HFFc6 (cell line): Measurements from ENCODE around the gene CCDC172. TPM values are rescaled to one million over a fixed set of nuclear protein-coding genes. Genes with fewer than 3 reads are reported as not detected.

ENCODE experiments used
- DNase-seq: peaks from one replicate; pipeline ENCODE4 v3.0.0-alpha.2; 2018
- H3K27ac Mint-ChIP-seq: 2 replicates; pipeline ENCODE4 v1.8.0; 2020; ENCODE audit warnings: mild to moderate bottlenecking, mixed read lengths
- H3K27me3 Mint-ChIP-seq: 2 replicates; pipeline ENCODE4 v1.8.0; 2021; ENCODE audit warnings: mild to moderate bottlenecking, moderate library complexity, mixed read lengths; ENCODE audit not compliant: insufficient read depth
- H3K36me3 Mint-ChIP-seq: 2 replicates; pipeline ENCODE4 v1.8.0; 2021; ENCODE audit warnings: low read depth, mixed read lengths
- H3K4me1 Mint-ChIP-seq: 2 replicates; pipeline ENCODE4 v1.8.0; 2020; ENCODE audit warnings: low read depth, mixed read lengths
- H3K4me3 Mint-ChIP-seq: 2 replicates; pipeline ENCODE4 v1.8.0; 2020; ENCODE audit warnings: mild to moderate bottlenecking, moderate library complexity, mixed read lengths
- H3K9me3 Mint-ChIP-seq: 2 replicates; pipeline ENCODE4 v1.8.0; 2020; ENCODE audit warnings: mild to moderate bottlenecking, mixed read lengths
- CTCF ChIP-seq: fragments of 200-600 bp; sonication (generic); IDR thresholded peaks from 2 replicates; pipeline ENCODE4 v1.5.0; 2021; ENCODE audit warnings: antibody characterized with exemption, mild to moderate bottlenecking
- total RNA-seq, 6 experiments: library from RNA; stranded (reverse); fragmentation: NEBNext Ultra II Directional; extraction: Animal tissue kit (Norgen Biotek cat#: 25700); gene quantifications; 2 replicates in 1 of 6; 3 replicates in 5 of 6; pipeline ENCODE4 v1.2.3, GENCODE V29; 2021

Gene CCDC172
- total RNA-seq, 6 experiments from 2014 or later: not detected

GRCh38 chr10:116355341-116355740 lies 31.1 kb downstream of the CCDC172 start:
- Mint-ChIP-seq H3K36me3 (no peaks in the 10 kb centered on the region), H3K27ac (no peak overlapping the region), H3K4me3 (no peak overlapping the region), H3K9me3 (no peaks in the 10 kb centered on the region), H3K27me3 (peaks cover 1% of the 10 kb centered on the region; the same call in 1 of the 2 replicates), H3K4me1 (no peaks in the 10 kb centered on the region)
- no peak for TF ChIP-seq CTCF
- DNase-seq: no peak

GRCh38 chr10:116356833-116357232 lies 32.6 kb downstream of the CCDC172 start:
- Mint-ChIP-seq H3K27ac (no peak overlapping the region), H3K36me3 (no peaks in the 10 kb centered on the region), H3K4me1 (no peaks in the 10 kb centered on the region), H3K4me3 (no peak overlapping the region), H3K9me3 (no peaks in the 10 kb centered on the region), H3K27me3 (peaks cover 7% of the 10 kb centered on the region; the same call in 1 of the 2 replicates)
- DNase-seq: no peak
- TF ChIP-seq CTCF: no peak

- TF ChIP-seq CTCF: no peak
- Mint-ChIP-seq H3K4me3 (no peak overlapping the region), H3K4me1 (no peaks in the 10 kb centered on the region; the same call in 1 of the 2 replicates)
Measured at GRCh38 chr10:116364868-116365267, 40.6 kb downstream of the CCDC172 start.

GRCh38 chr10:116371737-116372136 lies 47.5 kb downstream of the CCDC172 start:
- H3K9me3 Mint-ChIP-seq: no peaks in the 10 kb centered on the region
- H3K4me1 Mint-ChIP-seq: peaks cover 7% of the 10 kb centered on the region
- H3K4me3 Mint-ChIP-seq: peak overlapping the region; percentile 60

More at GRCh38 chr10:116364868-116365267, 40.6 kb downstream of the CCDC172 start:
- H3K27ac Mint-ChIP-seq: no peak overlapping the region
- H3K27me3 Mint-ChIP-seq: 0 out of 2 replicates have a peak, but pooled peaks cover 5% of the 10 kb centered on the region
- DNase-seq: no peak
- H3K9me3 Mint-ChIP-seq: no peaks in the 10 kb centered on the region
- H3K36me3 Mint-ChIP-seq: no peaks in the 10 kb centered on the region

GRCh38 chr10:116382290-116382689 lies 58.0 kb downstream of the CCDC172 start:
- DNase-seq: no peak
- Mint-ChIP-seq H3K9me3 (no peaks in the 10 kb centered on the region), H3K4me1 (peaks cover 11% of the 10 kb centered on the region; the same call in 1 of the 2 replicates), H3K27ac (no peak overlapping the region), H3K27me3 (no peaks in the 10 kb centered on the region), H3K36me3 (no peaks in the 10 kb centered on the region), H3K4me3 (no peak overlapping the region)
- TF ChIP-seq CTCF: no peak

More at GRCh38 chr10:116371737-116372136, 47.5 kb downstream of the CCDC172 start:
- no peak for TF ChIP-seq CTCF
- Mint-ChIP-seq H3K36me3 (no peaks in the 10 kb centered on the region), H3K27ac (peak overlapping the region; percentile 20), H3K27me3 (no peaks in the 10 kb centered on the region)
- DNase-seq: no peak

- Mint-ChIP-seq H3K4me3 (no peak overlapping the region), H3K27ac (no peak overlapping the region), H3K27me3 (peaks cover 4% of the 10 kb centered on the region), H3K9me3 (no peaks in the 10 kb centered on the region), H3K4me1 (peaks cover 11% of the 10 kb centered on the region; the same call in 1 of the 2 replicates), H3K36me3 (no peaks in the 10 kb centered on the region)
- TF ChIP-seq CTCF: no peak
- DNase-seq: no peak
Measured at GRCh38 chr10:116385311-116385710, 61.1 kb downstream of the CCDC172 start.
